GM19395 (cell line): ENCODE results near the gene DCAF16.
A peak's percentile ranks its signal among the peaks of the same experiment; 100 is the strongest.

Source experiments
- ATAC-seq: cut with Tn5 transposase; IDR thresholded peaks from one replicate; pipeline ENCODE4 v1.9.1; 2021; ENCODE audit warnings: mild to moderate bottlenecking, moderate library complexity; ENCODE audit not compliant: unreplicated experiment

Gene DCAF16

GRCh38 chr4:17785858-17786257 is 24.7 kb downstream of the DCAF16 start:
- no peak for ATAC-seq

- peak; percentile 48 for ATAC-seq
These were observed 29.0 kb downstream of the DCAF16 start, which contains the start of gene FAM184B for GRCh38 chr4:17781300-17782287. Gene FAM184B (minus strand): TSS chr4:17781621. CDS start chr4:17781299, 322 bp downstream.

GRCh38 chr4:17780501-17781299 is 29.9 kb downstream of the DCAF16 start:
- peak; percentile 24 for ATAC-seq

GRCh38 chr4:17778431-17778830 is 32.1 kb downstream of the DCAF16 start:
- ATAC-seq, result no peak

GRCh38 chr4:17773135-17773698 is 37.3 kb downstream of the DCAF16 start:
- ATAC-seq, result no peak

- ATAC-seq, result no peak
These were observed 39.2 kb downstream of the DCAF16 start for GRCh38 chr4:17771284-17771908.

- no peak for ATAC-seq
These were observed 39.7 kb downstream of the DCAF16 start for GRCh38 chr4:17770845-17771244.

GRCh38 chr4:17769406-17770174 is 41.0 kb downstream of the DCAF16 start:
- no peak for ATAC-seq

GRCh38 chr4:17766826-17767458 is 43.6 kb downstream of the DCAF16 start:
- ATAC-seq, result no peak

- ATAC-seq, result no peak
These were observed 44.9 kb downstream of the DCAF16 start for GRCh38 chr4:17765514-17766286.

- no peak for ATAC-seq
These were observed 46.6 kb downstream of the DCAF16 start for GRCh38 chr4:17763931-17764330.

- ATAC-seq, result no peak
These were observed 47.1 kb downstream of the DCAF16 start for GRCh38 chr4:17763416-17763815.

- ATAC-seq, result no peak
These were observed 47.8 kb downstream of the DCAF16 start for GRCh38 chr4:17762726-17763125.

GRCh38 chr4:17761062-17761461 is 49.5 kb downstream of the DCAF16 start:
- no peak for ATAC-seq

- ATAC-seq, result no peak
These were observed 49.9 kb downstream of the DCAF16 start for GRCh38 chr4:17760626-17761025.

- no peak for ATAC-seq
These were observed 52.1 kb downstream of the DCAF16 start for GRCh38 chr4:17758485-17758884.

- ATAC-seq, result no peak
These were observed 52.9 kb downstream of the DCAF16 start for GRCh38 chr4:17757621-17758020.

- no peak for ATAC-seq
These were observed 56.9 kb downstream of the DCAF16 start for GRCh38 chr4:17753646-17754045.
